GM18951 (cell line): ENCODE results near the gene NR1H2.

Experiments used
- POLR2A ChIP-seq: IDR thresholded peaks from 4 replicates; pipeline ENCODE4 v1.6.1; 2011; ENCODE audit warnings: mild to moderate bottlenecking; ENCODE audit not compliant: insufficient read length, insufficient read depth; ENCODE audit errors: extremely low read depth
- in situ Hi-C: fragments of 300-500 bp; cut with MboI; formaldehyde crosslinking; loops from one replicate; pipeline ENCODE4 v1.12.0; 2022; ENCODE audit warnings: low sequenced_read_pairs, mixed read lengths, inconsistent platforms; ENCODE audit not compliant: unreplicated experiment

NR1H2 gene

GRCh38 chr19:50377051-50377461 is 799 bp downstream of the NR1H2 start:
- in situ Hi-C loops = loop anchor here (10.0 kb wide), 1 partner anchor 88 kb away; no protein-coding TSS in a partner anchor
- no peak for TF ChIP-seq POLR2A

- in situ Hi-C loops = loop anchor here (10.0 kb wide), 1 partner anchor 87 kb away; no protein-coding TSS in a partner anchor
- no peak for TF ChIP-seq POLR2A
Observed at GRCh38 chr19:50377517-50377916, 1.3 kb downstream of the NR1H2 start.

- in situ Hi-C loops = loop anchor here (10.0 kb wide), 1 partner anchor 86 kb away; no protein-coding TSS in a partner anchor
- no peak for TF ChIP-seq POLR2A
Observed at GRCh38 chr19:50378169-50378862, 2.1 kb downstream of the NR1H2 start.

GRCh38 chr19:50378863-50379236 is 2.6 kb downstream of the NR1H2 start:
- in situ Hi-C loops = loop anchor here (10.0 kb wide), 1 partner anchor 86 kb away; no protein-coding TSS in a partner anchor
- TF ChIP-seq POLR2A = no peak

- TF ChIP-seq POLR2A = no peak
- in situ Hi-C loops = loop anchor here (10.0 kb wide), 1 partner anchor 85 kb away; no protein-coding TSS in a partner anchor
Observed at GRCh38 chr19:50379602-50380001, 3.3 kb downstream of the NR1H2 start.

GRCh38 chr19:50380137-50380536 is 3.9 kb downstream of the NR1H2 start:
- no peak for TF ChIP-seq POLR2A

DNA sequence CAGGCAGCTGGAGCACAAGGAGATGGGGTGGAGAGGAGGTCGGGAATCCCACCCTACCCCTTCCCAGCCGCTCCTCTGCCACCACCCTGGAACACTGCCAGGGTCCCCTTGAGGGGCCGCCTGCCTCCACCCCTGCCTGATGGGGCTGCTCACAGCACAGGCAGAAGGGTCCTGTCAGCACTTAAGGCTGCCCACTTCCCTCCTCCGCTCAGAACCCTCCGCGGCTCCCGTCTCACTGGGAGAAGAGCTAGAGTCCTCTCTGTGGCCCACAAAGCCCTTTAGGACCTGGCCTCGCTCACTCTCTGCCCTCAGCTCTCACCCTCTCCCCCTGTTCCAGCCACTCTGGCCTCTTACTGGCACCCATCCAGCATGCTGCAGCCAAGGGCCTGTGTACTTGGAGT is 4.5 kb downstream of the NR1H2 start:
- no peak for TF ChIP-seq POLR2A
- in situ Hi-C loops = no loop called here

More at GRCh38 chr19:50380137-50380536, 3.9 kb downstream of the NR1H2 start:
- in situ Hi-C loops = no loop called here

DNA sequence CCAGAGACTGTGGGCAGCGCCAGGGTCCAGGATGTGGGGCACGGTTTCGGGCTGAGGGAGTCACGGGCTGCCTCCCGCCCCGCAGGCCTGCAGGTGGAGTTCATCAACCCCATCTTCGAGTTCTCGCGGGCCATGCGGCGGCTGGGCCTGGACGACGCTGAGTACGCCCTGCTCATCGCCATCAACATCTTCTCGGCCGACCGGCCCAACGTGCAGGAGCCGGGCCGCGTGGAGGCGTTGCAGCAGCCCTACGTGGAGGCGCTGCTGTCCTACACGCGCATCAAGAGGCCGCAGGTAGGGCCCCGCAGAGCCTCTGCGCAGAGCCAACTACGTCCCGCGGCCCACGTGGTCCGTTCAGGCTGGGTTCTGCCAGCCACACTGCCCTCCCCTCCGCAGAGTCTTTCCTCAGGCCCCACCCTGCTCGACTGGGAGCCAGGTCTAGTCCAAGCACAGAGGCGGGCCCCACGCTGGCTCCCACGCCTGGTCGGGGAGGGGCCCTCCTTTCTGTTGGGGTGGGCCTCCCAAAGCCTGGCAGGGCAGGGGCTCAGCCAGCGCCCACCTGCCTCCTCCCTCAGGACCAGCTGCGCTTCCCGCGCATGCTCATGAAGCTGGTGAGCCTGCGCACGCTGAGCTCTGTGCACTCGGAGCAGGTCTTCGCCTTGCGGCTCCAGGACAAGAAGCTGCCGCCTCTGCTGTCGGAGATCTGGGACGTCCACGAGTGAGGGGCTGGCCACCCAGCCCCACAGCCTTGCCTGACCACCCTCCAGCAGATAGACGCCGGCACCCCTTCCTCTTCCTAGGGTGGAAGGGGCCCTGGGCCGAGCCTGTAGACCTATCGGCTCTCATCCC is 5.8 kb downstream of the NR1H2 start:
- in situ Hi-C loops = no loop called here
- no peak for TF ChIP-seq POLR2A

- in situ Hi-C loops = no loop called here
- no peak for TF ChIP-seq POLR2A
Observed at GRCh38 chr19:50383001-50383851, 7.0 kb downstream of the NR1H2 start.

DNA sequence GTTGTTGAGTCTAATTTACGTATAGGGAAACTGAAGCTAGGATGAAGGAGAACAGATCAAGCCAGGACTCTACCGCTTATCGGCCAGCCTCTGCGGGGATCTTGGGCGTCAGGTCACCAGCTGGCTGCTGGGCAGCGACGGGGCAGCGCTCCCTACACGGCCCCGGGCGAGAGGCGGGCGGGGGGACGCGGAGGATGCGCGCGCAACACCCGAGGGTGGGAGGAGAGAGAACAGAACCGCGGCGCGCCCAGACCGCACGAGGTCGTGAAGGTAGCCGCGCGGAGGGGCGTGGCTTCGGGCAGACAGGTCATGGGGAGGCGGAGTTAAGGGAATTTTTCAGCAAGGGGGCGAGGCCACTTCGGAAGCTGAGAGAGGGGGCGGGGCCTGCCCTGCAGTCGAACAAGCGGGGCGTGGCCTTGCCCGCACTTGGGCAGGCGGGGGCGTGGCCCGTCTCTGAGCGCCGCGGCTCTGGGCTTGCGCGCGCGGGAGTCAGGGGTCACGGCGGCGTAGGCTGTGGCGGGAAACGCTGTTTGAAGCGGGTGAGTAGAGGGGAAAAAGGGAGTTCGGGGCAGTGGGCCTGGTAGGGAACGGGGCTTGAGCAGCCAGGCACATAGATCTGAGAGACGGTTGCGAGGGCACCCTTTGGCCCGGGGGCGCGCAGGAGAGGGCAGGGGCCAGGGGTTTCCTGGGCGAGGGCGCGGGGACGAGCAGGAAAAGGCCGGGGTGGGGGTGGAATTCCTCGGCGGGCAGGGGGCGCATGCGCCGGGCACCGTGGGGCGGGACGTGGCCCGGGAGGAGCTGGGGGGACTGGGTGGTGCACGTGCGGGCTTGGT is 7.8 kb downstream of the NR1H2 start, which contains the start of gene POLD1:
TSS of gene POLD1 (plus strand) at position 496 of the 833 bp plus-strand sequence. CDS start 14,505 bp downstream, outside the sequence.
- in situ Hi-C loops = no loop called here
- TF ChIP-seq POLR2A = peak; percentile 69

GRCh38 chr19:50384685-50385535 is 8.7 kb downstream of the NR1H2 start:
- in situ Hi-C loops = no loop called here
- no peak for TF ChIP-seq POLR2A
